AG09319 (cell line): ENCODE measurements around the gene ORC6.
"Not testable (repeated sequence)": the region's sequence is repeated elsewhere in the genome, so short reads cannot be mapped to it uniquely, and the experiment has no call there.

Experiments
- DNase-seq: peaks from one replicate; pipeline ENCODE4 v3.0.0-alpha.2; 2010; ENCODE audit warnings: low read depth; ENCODE audit errors: extremely low read depth
- CTCF ChIP-seq: IDR thresholded peaks from 2 replicates; pipeline ENCODE4 v1.5.1; 2011; ENCODE audit warnings: low read depth, mild to moderate bottlenecking, inconsistent platforms, low read length, moderate library complexity

The ORC6 gene

GRCh38 chr16:46662123-46662522 lies 27.3 kb upstream of the ORC6 start:
- no peak for TF ChIP-seq CTCF

GRCh38 chr16:46673320-46674013 lies 16.0 kb upstream of the ORC6 start:
- peak; percentile 95 for TF ChIP-seq CTCF
- no peak for DNase-seq

More at GRCh38 chr16:46662123-46662522, 27.3 kb upstream of the ORC6 start:
- no peak for DNase-seq

GRCh38 chr16:46677943-46678342 lies 11.5 kb upstream of the ORC6 start:
- DNase-seq, result not testable (repeated sequence)

GRCh38 chr16:46681867-46682266 lies 7.6 kb upstream of the ORC6 start:
- not testable (repeated sequence) for DNase-seq

GRCh38 chr16:46686815-46687473 lies 2.5 kb upstream of the ORC6 start:
- TF ChIP-seq CTCF, result no peak

GRCh38 chr16:46687486-46687885 lies 2.0 kb upstream of the ORC6 start:
- TF ChIP-seq CTCF, result no peak
- DNase-seq, result no peak

More at GRCh38 chr16:46686815-46687473, 2.5 kb upstream of the ORC6 start:
- no peak for DNase-seq

- DNase-seq, result no peak
Observed at GRCh38 chr16:46688101-46688653, 1.3 kb upstream of the ORC6 start.

More at GRCh38 chr16:46688101-46688653, 1.3 kb upstream of the ORC6 start:
- TF ChIP-seq CTCF, result no peak
